Measurements from ENCODE around the gene ANKS1A. TPM values are rescaled to one million over a fixed set of nuclear protein-coding genes. Genes with fewer than 3 reads are reported as not detected.

The ANKS1A gene
- polyA plus RNA-seq, 1 of the 3 experiments (the other 2 are of a cell fraction) = 7.6 TPM

GRCh38 chr6:34987506-34987905 is 98.5 kb downstream of the ANKS1A start:
- no peaks in the 10 kb centered on the region for H3K27me3 ChIP-seq (ENCODE audit: insufficient read depth)
- WGBS (ENCODE audit: low lambda C conversion rate) = 96% methylated on average over 5 of the region's 5 CpGs
- H2AFZ ChIP-seq (ENCODE audit: low read depth) = no peak overlapping the region
- H3K9me2 ChIP-seq = no peaks in the 10 kb centered on the region
- no peaks in the 10 kb centered on the region; a peak in 1 of 4 replicates for H3K4me1 ChIP-seq (ENCODE audit: control insufficient read depth in 1 of 2, insufficient read depth in 2 of 2, low read depth in 1 of 2, low read length in 1 of 2)
- peaks cover 3% of the 10 kb centered on the region for H3F3A ChIP-seq (replicated peaks; ENCODE audit: insufficient read depth)
- peaks cover 19 to 67% of the 10 kb centered on the region in 2 experiments for H3K36me3 ChIP-seq (replicated peaks in 1 of 2; ENCODE audit: control insufficient read depth in 1 of 2, insufficient read depth in 2 of 2, low read length in 1 of 2)
- ChIA-PET CTCF (interaction anchor here (0.6 to 7.6 kb wide), 40 partner anchors 9 to 826 kb away, joined by 3 to 108 read pairs (median 5); partner anchors contain the start of gene TCP11), POLR2A (no interaction called here)
- H3K4me2 ChIP-seq = no peak overlapping the region
- no peak overlapping the region for H3K27ac ChIP-seq (ENCODE audit: low read depth in 2 of 2, low read length in 1 of 2)
- H4K20me1 ChIP-seq (ENCODE audit: insufficient read depth) = no peaks in the 10 kb centered on the region
- no peak overlapping the region for H3K4me3 ChIP-seq (ENCODE audit: low read depth in 2 of 2, low read length in 1 of 2)
- DNase-seq = no peak
- no peaks in the 10 kb centered on the region for H3K79me2 ChIP-seq (ENCODE audit: insufficient read depth)
- H3K9me3 ChIP-seq = no peaks in the 10 kb centered on the region
- H3K9ac ChIP-seq = no peak overlapping the region
- TF ChIP-seq USF2 (IDR thresholded peaks at IDR 0.05; ENCODE audit: borderline replicate concordance, low read depth, low read length) (no peak), FOXM1 (IDR thresholded peaks at IDR 0.05; ENCODE audit: low read depth) (no peak), MAX (IDR thresholded peaks at IDR 0.05; ENCODE audit: low read depth) (no peak)

GRCh38 chr6:34990971-34991560 is 102.0 kb downstream of the ANKS1A start:
- CTCF ChIA-PET = interaction anchor here (0.7 to 1.3 kb wide), 2 partner anchors 149 to 214 kb away, joined by 3 read pairs; no protein-coding TSS in a partner anchor
- H3K9ac ChIP-seq = no peak overlapping the region
- H3K79me2 ChIP-seq (ENCODE audit: insufficient read depth) = no peaks in the 10 kb centered on the region
- no peak overlapping the region for H3K4me3 ChIP-seq (ENCODE audit: low read depth in 2 of 2, low read length in 1 of 2)
- H3F3A ChIP-seq (replicated peaks; ENCODE audit: insufficient read depth) = no peaks in the 10 kb centered on the region
- no peaks in the 10 kb centered on the region for H3K9me3 ChIP-seq
- 88% methylated on average over 2 of the region's 2 CpGs for WGBS (ENCODE audit: low lambda C conversion rate)
- DNase-seq = no peak
- no peak overlapping the region for H2AFZ ChIP-seq (ENCODE audit: low read depth)
- no peaks in the 10 kb centered on the region for H4K20me1 ChIP-seq (ENCODE audit: insufficient read depth)
- H3K4me1 ChIP-seq (ENCODE audit: control insufficient read depth in 1 of 2, insufficient read depth in 2 of 2, low read depth in 1 of 2, low read length in 1 of 2) = no peaks in the 10 kb centered on the region; a peak in 1 of 4 replicates
- no peak overlapping the region for H3K4me2 ChIP-seq
- peaks cover 24 to 71% of the 10 kb centered on the region in 2 experiments for H3K36me3 ChIP-seq (replicated peaks in 1 of 2; ENCODE audit: control insufficient read depth in 1 of 2, insufficient read depth in 2 of 2, low read length in 1 of 2)
- POLR2A ChIA-PET = no interaction called here
- H3K27me3 ChIP-seq (ENCODE audit: insufficient read depth) = no peaks in the 10 kb centered on the region
- TF ChIP-seq FOSL2 (IDR thresholded peaks at IDR 0.05; ENCODE audit: borderline replicate concordance, low read depth) (peak; percentile 30; the same call in 1 of the 2 replicates), RFX5 (IDR thresholded peaks at IDR 0.05; ENCODE audit: low read length) (no peak), ZBTB33 (IDR thresholded peaks at IDR 0.05; ENCODE audit: borderline replicate concordance, low read depth) (no peak), JUND (IDR thresholded peaks at IDR 0.05) (peak; percentile 18; the same call in 1 of the 2 replicates)
- H3K9me2 ChIP-seq = no peaks in the 10 kb centered on the region
- peak overlapping the region in 1 of 2 experiments; percentile 5; a peak in 2 of 4 replicates for H3K27ac ChIP-seq (ENCODE audit: low read depth in 2 of 2, low read length in 1 of 2)
